Thymus (tissue), 11 donors: ENCODE data around the gene UNC80. TPM values are rescaled to one million over a fixed set of nuclear protein-coding genes. Genes with fewer than 3 reads are reported as not detected.

Experiments
- DNase-seq, 9 donors: peaks; one replicate each; pipeline ENCODE4 v3.0.0-alpha.2; 2013; ENCODE audit warnings: low spot score in 9 of 9, low read depth in 6 of 9, missing footprints in 1 of 9
- H3K27ac ChIP-seq, 2 donors: one replicate each; pipeline ENCODE4 v1.5.1; 2013; ENCODE audit warnings: control low read depth in 1 of 2, low read depth in 1 of 2, low read length in 1 of 2, mild to moderate bottlenecking in 1 of 2, moderate library complexity in 1 of 2
- H3K27me3 ChIP-seq, 2 donors: one replicate each; pipeline ENCODE4 v1.5.1; 2013; ENCODE audit warnings: low read length in 1 of 2; ENCODE audit not compliant: control insufficient read depth in 2 of 2, insufficient read depth in 1 of 2
- H3K36me3 ChIP-seq, 2 donors: one replicate each; pipeline ENCODE4 v1.5.1; 2013; ENCODE audit warnings: low read length in 1 of 2, mild to moderate bottlenecking in 1 of 2, moderate library complexity in 1 of 2; ENCODE audit not compliant: control insufficient read depth in 2 of 2, insufficient read depth in 2 of 2
- H3K4me1 ChIP-seq, 2 donors: one replicate each; pipeline ENCODE4 v1.5.1; 2013; ENCODE audit warnings: low read length in 2 of 2; ENCODE audit not compliant: control insufficient read depth in 2 of 2, insufficient read depth in 2 of 2
- H3K4me3 ChIP-seq, 2 donors: one replicate each; pipeline ENCODE4 v1.5.1; 2013; ENCODE audit warnings: low read length in 2 of 2, control low read depth in 1 of 2, mild to moderate bottlenecking in 1 of 2
- H3K9me3 ChIP-seq, 2 donors: one replicate each; pipeline ENCODE4 v1.5.1; 2013; ENCODE audit warnings: low read length in 1 of 2, mild to moderate bottlenecking in 1 of 2; ENCODE audit not compliant: control insufficient read depth in 2 of 2, insufficient read depth in 1 of 2
- whole genome bisulfite sequencing: extraction: QIAGEN DNeasy Blood & Tissue Kit; methylation state at CpG from one replicate; pipeline ENCODE4 v1.1.7; 2013; 5-methylcytosine and 5-hydroxymethylcytosine counted together
- polyA plus RNA-seq: library from polyadenylated mRNA; stranded (reverse); fragments of 200-250 nt; gene quantifications from one replicate; pipeline ENCODE4 v1.2.3, GENCODE V29; 2013
- total RNA-seq: library from RNA; stranded (reverse); fragments of 120-200 nt; gene quantifications from one replicate; pipeline ENCODE4 v1.2.4, GENCODE V29; 2013
- donor health status: healthy.

Gene UNC80
- total and polyA plus RNA-seq, 2 donors, result 0.38 to 0.62 TPM

DNA sequence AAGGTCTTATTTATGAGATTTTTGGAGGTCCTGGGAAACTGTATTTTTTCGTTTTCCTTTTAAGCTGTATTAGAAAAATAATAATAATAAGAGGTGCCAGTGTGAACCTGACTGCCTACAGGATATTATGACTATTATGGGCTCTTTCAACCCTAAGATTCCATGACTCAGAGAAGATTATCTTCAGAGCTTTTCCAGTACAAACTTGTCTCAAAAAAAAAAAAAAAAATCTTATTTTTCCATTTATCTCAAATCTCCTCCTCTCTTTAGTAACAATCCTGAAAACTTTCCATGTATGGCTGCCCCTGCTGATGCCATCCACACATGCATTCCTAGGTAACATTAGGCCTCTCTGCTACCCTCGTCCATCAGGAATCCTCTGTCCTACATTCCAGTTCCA lies 194.1 kb downstream of the UNC80 start:
- no peak overlapping the region for H3K4me3 ChIP-seq
- 91% methylated on average over 2 of the region's 2 CpGs for WGBS
- H3K27ac ChIP-seq, result no peak overlapping the region
- no peaks in the 10 kb centered on the region for H3K27me3 ChIP-seq
- no peaks in the 10 kb centered on the region for H3K4me1 ChIP-seq
- no peaks in the 10 kb centered on the region for H3K9me3 ChIP-seq
- H3K36me3 ChIP-seq, result no peaks in the 10 kb centered on the region
- DNase-seq, result no peak

DNA sequence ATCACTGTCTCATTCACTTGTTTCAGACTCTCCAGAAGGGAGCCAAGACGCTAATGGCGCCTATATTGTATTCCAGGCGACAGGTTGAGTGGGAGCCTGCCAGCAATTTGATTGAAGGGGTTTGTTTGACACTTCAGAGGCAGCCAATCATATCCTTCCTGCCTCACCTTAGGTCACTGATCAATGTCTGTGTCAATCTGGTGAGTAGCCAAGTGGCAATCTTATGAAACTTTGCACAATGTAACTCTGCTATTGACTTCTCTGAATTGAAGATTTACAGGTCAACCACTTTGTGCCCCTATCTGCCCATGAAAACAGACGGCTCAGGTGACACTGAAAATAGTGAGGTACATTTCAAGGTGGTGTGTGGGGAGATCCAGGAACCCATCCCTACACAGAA lies 198.1 kb downstream of the UNC80 start:
- Histone ChIP-seq H3K36me3 (no peaks in the 10 kb centered on the region), H3K4me1 (no peaks in the 10 kb centered on the region), H3K27ac (no peak overlapping the region), H3K27me3 (peaks cover 0 to 2% of the 10 kb centered on the region in 2 donors), H3K4me3 (no peak overlapping the region), H3K9me3 (no peaks in the 10 kb centered on the region)
- DNase-seq, result no peak
- WGBS, result 97% methylated on average over 4 of the region's 4 CpGs

DNA sequence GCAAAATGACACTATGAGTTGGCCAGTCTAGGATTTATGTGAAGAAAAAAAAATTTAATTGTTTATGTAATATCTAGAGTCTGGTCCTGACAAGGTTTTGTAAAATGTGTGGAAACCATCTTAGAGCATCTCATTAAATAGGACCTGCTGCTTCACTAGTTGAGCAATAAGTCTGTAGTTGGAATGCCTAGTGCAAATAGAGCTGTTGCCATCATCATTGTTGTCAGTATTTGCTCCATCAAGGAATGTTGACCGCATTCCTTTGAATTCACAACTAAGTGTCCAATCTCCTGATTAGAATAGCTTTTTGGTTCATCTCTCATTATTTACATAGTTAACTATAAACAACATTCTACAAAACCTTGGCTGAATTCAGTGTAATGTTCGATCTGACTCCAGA lies 198.6 kb downstream of the UNC80 start:
- Histone ChIP-seq H3K4me1 (no peaks in the 10 kb centered on the region), H3K9me3 (no peaks in the 10 kb centered on the region), H3K27ac (no peak overlapping the region), H3K36me3 (no peaks in the 10 kb centered on the region), H3K4me3 (no peak overlapping the region), H3K27me3 (peaks cover 0 to 2% of the 10 kb centered on the region in 2 donors)
- WGBS, result 95% methylated on average over 2 of the region's 2 CpGs
- DNase-seq, result no peak

DNA sequence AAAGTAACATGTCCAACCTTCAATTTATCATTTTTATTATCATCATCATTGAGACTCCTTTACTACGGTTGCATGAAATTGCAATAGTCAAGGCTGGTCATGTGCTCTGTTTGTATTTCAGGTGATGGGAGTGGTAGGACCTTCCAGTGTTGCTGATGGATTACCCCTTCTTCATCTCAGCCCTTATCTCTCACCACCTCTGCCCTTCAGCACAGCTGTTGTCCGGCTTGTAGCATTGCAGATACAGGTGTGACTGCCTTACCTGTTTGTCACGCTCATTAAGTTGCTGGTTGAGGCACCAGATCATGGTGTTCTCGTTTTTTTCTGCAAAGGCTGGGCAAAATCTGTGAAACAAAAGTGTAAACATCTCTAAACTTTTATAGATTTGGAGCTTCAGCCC lies 199.1 kb downstream of the UNC80 start:
- WGBS, result 87% methylated on average over 4 of the region's 4 CpGs
- DNase-seq, result no peak
- Histone ChIP-seq H3K4me1 (no peaks in the 10 kb centered on the region), H3K27ac (no peak overlapping the region), H3K4me3 (no peak overlapping the region), H3K9me3 (no peaks in the 10 kb centered on the region), H3K36me3 (no peaks in the 10 kb centered on the region), H3K27me3 (peaks cover 0 to 2% of the 10 kb centered on the region in 2 donors)

DNA sequence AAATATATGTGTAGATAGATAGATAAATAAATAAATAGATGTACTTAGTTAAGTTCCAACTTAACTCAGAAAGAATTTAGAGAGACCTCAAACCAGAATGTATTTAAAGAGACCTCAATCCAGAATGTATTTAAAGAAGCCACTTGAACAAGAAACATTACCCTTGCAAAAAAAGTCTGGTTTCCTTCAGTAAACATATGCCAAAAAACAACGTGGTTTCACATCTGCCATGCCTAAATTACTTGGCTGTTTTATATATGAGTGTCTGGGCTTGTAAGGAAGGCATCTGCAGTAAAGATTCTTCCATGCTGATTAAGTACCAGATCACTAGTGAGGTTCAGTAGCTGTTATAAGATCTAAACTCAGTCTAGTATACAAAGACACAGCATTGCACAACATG lies 201.7 kb downstream of the UNC80 start:
- WGBS, result 11% methylated on average over 1 of the region's 1 CpG
- Histone ChIP-seq H3K27me3 (peaks cover 0 to 4% of the 10 kb centered on the region in 2 donors), H3K4me3 (no peak overlapping the region), H3K36me3 (no peaks in the 10 kb centered on the region), H3K9me3 (no peaks in the 10 kb centered on the region), H3K27ac (no peak overlapping the region), H3K4me1 (no peaks in the 10 kb centered on the region)
- DNase-seq, result no peak

DNA sequence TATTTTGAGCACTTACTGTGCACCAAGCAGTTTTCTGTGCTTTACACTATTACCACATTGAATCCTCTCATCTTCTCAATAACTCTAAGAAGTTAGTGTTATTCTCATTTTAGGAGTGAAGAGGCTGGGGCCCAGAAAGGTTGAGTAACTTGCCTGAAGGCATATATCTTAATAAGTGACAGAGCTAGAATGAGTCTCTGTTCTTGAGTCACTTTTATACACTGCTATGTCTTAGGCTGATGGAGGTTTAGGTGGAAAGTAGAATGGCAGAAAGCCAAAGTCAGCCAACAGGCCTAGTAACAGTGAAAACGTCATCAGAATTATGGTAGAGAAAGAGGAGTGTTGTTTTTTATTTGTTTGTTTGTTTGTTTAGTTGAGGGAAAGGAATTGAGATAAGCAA lies 202.9 kb downstream of the UNC80 start:
- no peak overlapping the region for H3K27ac ChIP-seq
- H3K4me1 ChIP-seq, result no peaks in the 10 kb centered on the region
- H3K9me3 ChIP-seq, result no peaks in the 10 kb centered on the region
- WGBS, result 81% methylated on average over 1 of the region's 1 CpG
- H3K4me3 ChIP-seq, result no peak overlapping the region
- no peak for DNase-seq
- no peaks in the 10 kb centered on the region for H3K36me3 ChIP-seq
- peaks cover 0 to 4% of the 10 kb centered on the region in 2 donors for H3K27me3 ChIP-seq

DNA sequence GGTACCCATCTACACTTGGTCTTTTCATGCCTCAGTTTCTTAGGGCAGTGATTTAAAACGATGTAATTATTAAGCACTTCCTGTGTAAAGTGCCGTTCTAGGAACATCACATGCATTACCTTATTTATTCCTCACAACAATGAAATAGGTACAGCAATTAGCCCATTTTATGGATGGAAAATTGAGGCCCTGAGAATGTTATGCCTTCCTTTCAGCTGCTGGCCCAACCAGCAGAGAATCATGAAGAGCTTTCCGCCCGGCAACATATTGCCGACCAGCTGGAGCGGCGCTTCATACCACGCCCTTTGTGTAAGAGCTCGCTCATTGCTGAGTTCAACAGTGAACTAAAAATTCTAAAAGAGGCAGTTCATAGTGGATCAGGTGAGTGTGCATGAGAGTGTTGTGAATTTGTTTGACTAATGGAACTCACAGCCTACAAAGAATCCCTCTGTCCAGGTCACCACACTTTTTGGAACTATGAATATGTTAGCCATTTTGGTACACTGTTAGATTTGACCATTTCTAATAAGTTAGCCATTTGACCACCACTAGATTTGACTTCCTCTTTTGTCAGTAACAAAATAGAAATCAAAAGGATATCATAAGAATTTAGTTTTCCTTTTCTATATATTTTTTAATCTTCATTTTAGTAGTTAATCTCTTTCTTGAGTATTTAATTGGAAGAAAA lies 205.2 kb downstream of the UNC80 start:
- Histone ChIP-seq H3K36me3 (no peaks in the 10 kb centered on the region), H3K27me3 (peaks cover 0 to 4% of the 10 kb centered on the region in 2 donors), H3K9me3 (no peaks in the 10 kb centered on the region), H3K27ac (no peak overlapping the region), H3K4me3 (no peak overlapping the region), H3K4me1 (no peaks in the 10 kb centered on the region)
- DNase-seq, result no peak
- WGBS, result 93% methylated on average over 9 of the region's 9 CpGs

DNA sequence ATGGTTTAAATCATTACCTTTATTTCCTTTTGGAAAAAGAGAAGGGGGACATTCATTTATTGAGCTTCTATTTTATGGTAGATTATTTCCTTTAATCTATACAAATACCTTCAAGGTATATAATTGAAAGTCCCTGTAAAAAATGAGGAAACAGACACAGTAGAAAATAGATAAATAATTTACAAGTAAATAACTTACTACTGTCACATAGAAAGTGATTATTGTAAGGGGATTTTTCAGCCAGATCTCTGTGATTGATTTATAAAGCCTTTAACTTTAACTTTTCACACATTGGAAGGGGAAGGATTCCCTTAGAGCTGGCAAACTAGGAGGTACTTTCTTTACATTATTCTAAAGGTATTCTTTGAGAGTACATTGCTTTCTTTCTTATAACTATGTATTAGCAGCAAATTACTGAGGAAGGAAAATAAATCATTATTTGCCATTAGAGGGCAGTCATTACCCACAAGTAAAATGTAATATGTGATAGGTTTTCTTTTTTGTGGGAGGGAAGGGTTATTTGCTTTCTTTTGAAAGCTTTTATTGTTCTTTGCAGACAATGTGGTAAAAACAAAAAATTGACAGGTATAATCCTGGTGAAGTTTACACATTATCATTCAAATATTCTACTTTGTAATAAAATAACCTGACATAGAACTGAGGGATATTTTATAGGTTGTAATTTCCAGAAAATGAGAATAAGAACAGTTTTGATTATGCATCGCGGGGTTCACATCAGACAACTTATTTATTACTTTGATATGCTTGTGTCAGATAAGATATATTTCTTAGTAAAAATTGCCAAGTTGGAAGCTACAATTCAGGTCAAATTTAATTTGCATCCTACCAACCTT lies 206.0 kb downstream of the UNC80 start:
- Histone ChIP-seq H3K27me3 (peaks cover 0 to 4% of the 10 kb centered on the region in 2 donors), H3K36me3 (no peaks in the 10 kb centered on the region), H3K4me1 (no peaks in the 10 kb centered on the region), H3K27ac (no peak overlapping the region), H3K9me3 (no peaks in the 10 kb centered on the region), H3K4me3 (no peak overlapping the region)
- peak in 8 of 9 donors; percentile 9 to 67 (median 32) for DNase-seq
- 97% methylated on average over 2 of the region's 2 CpGs for WGBS

DNA sequence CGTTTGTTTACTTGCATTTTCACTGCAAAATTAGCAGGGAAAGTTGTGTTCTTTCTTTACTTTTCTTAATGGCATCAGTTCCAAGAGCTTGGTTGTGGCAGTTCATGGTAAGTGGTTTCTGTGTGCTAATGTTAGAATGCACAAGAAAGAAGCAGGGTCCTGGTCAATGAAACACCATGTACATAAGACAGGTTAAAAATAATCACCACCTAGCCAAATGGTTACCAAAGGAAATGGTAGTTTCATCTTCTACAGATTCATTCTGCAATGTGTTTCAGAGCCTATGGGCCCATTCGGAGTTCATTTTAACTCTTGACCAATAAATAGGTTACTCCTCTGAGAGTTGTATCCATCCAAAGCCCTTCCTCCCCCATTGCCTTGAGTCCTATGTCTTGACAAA lies 212.7 kb downstream of the UNC80 start:
- no peaks in the 10 kb centered on the region for H3K9me3 ChIP-seq
- no peak for DNase-seq
- no peaks in the 10 kb centered on the region for H3K36me3 ChIP-seq
- H3K27ac ChIP-seq, result no peak overlapping the region
- no peaks in the 10 kb centered on the region for H3K4me1 ChIP-seq
- no peak overlapping the region for H3K4me3 ChIP-seq
- over 99% methylated on average over 2 of the region's 2 CpGs for WGBS
- no peaks in the 10 kb centered on the region for H3K27me3 ChIP-seq
